HCT116 (cell line): Measurements from ENCODE around the gene LMTK3.

ENCODE experiments used
- CEBPB ChIP-seq: IDR thresholded peaks from 2 replicates; pipeline ENCODE4 v1.6.1; 2012; ENCODE audit warnings: low read depth
- EGR1 ChIP-seq: IDR thresholded peaks from 2 replicates; pipeline ENCODE4 v1.6.1; 2012; ENCODE audit warnings: low read depth
- EZH2phosphoT487 ChIP-seq: fragments of 200-600 bp; IDR thresholded peaks from 2 replicates; pipeline ENCODE4 v1.6.1; 2018; ENCODE audit warnings: antibody characterized with exemption, borderline replicate concordance
- JUND ChIP-seq: IDR thresholded peaks from 2 replicates; pipeline ENCODE4 v1.6.1; 2012
- POLR2A ChIP-seq: IDR thresholded peaks from 2 replicates; pipeline ENCODE4 v1.7.0; 2011; ENCODE audit warnings: borderline replicate concordance; ENCODE audit not compliant: insufficient read depth, insufficient read length; ENCODE audit errors: extremely low read depth
- RAD21 ChIP-seq: IDR thresholded peaks from 2 replicates; pipeline ENCODE4 v1.6.1; 2012; ENCODE audit warnings: low read depth, mild to moderate bottlenecking
- SIN3A ChIP-seq: IDR thresholded peaks from 2 replicates; pipeline ENCODE4 v1.6.1; 2012; ENCODE audit warnings: low read depth
- YY1 ChIP-seq: IDR thresholded peaks from 2 replicates; pipeline ENCODE4 v1.6.1; 2011; ENCODE audit warnings: low read length, low read depth, moderate library complexity, mild to moderate bottlenecking; ENCODE audit not compliant: insufficient replicate concordance; ENCODE audit errors: extremely low read depth
- TF ChIP-seq, protein P1 (sequence below): IDR thresholded peaks from 2 replicates; pipeline ENCODE4 v1.6.1; 2012
- TF ChIP-seq, protein P2 (sequence below), 3 experiments: fragments of 200-600 bp in 1 of 3; sonication (generic) in 1 of 3; IDR thresholded peaks in 2 of 3; conservative IDR thresholded peaks in 1 of 3; 2 replicates each; pipeline ENCODE4 v1.5.1; 2012 to 2017; ENCODE audit warnings: low read depth in 2 of 3, low read length in 2 of 3, antibody characterized with exemption in 1 of 3, borderline replicate concordance in 1 of 3, control low read depth in 1 of 3, mild to moderate bottlenecking in 1 of 3, mixed read lengths in 1 of 3, mixed run types in 1 of 3, moderate library complexity in 1 of 3; ENCODE audit not compliant: insufficient read depth in 1 of 3
- TF ChIP-seq, protein P3 (sequence below): IDR thresholded peaks from 2 replicates; pipeline ENCODE4 v1.6.1; 2012; ENCODE audit warnings: low read depth
- TF ChIP-seq, protein P4 (sequence below): IDR thresholded peaks from 2 replicates; pipeline ENCODE4 v1.6.1; 2011; ENCODE audit warnings: mild to moderate bottlenecking, low read length, moderate library complexity; ENCODE audit not compliant: insufficient replicate concordance; ENCODE audit errors: extremely low read depth

DNA sequence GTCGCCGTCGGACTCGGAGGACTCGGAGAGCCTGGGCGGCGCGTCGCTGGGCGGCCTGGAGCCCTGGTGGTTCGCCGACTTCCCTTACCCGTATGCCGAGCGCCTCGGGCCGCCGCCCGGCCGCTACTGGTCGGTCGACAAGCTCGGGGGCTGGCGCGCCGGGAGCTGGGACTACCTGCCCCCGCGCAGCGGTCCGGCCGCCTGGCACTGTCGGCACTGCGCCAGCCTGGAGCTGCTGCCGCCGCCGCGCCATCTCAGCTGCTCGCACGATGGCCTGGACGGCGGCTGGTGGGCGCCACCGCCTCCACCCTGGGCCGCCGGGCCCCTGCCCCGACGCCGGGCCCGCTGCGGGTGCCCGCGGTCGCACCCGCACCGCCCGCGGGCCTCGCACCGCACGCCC lies 68.4 kb downstream of the LMTK3 start:
- TF ChIP-seq RAD21 (no peak), POLR2A (no peak), JUND (no peak), CEBPB (no peak), EZH2phosphoT487 (no peak), EGR1 (no peak), SIN3A (no peak), YY1 (no peak)
- TF ChIP-seq, protein P1, sequence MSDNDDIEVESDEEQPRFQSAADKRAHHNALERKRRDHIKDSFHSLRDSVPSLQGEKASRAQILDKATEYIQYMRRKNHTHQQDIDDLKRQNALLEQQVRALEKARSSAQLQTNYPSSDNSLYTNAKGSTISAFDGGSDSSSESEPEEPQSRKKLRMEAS: no peak
- TF ChIP-seq, protein P2, sequence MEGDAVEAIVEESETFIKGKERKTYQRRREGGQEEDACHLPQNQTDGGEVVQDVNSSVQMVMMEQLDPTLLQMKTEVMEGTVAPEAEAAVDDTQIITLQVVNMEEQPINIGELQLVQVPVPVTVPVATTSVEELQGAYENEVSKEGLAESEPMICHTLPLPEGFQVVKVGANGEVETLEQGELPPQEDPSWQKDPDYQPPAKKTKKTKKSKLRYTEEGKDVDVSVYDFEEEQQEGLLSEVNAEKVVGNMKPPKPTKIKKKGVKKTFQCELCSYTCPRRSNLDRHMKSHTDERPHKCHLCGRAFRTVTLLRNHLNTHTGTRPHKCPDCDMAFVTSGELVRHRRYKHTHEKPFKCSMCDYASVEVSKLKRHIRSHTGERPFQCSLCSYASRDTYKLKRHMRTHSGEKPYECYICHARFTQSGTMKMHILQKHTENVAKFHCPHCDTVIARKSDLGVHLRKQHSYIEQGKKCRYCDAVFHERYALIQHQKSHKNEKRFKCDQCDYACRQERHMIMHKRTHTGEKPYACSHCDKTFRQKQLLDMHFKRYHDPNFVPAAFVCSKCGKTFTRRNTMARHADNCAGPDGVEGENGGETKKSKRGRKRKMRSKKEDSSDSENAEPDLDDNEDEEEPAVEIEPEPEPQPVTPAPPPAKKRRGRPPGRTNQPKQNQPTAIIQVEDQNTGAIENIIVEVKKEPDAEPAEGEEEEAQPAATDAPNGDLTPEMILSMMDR (IDR thresholded peaks at IDR 0.05 in 2 of 3, conservative IDR thresholded peaks at IDR 0.05 in 1 of 3; ENCODE audit: borderline replicate concordance in 1 of 3, insufficient read depth in 1 of 3, low read depth in 2 of 3, low read length in 2 of 3): no peak
- TF ChIP-seq, protein P3, sequence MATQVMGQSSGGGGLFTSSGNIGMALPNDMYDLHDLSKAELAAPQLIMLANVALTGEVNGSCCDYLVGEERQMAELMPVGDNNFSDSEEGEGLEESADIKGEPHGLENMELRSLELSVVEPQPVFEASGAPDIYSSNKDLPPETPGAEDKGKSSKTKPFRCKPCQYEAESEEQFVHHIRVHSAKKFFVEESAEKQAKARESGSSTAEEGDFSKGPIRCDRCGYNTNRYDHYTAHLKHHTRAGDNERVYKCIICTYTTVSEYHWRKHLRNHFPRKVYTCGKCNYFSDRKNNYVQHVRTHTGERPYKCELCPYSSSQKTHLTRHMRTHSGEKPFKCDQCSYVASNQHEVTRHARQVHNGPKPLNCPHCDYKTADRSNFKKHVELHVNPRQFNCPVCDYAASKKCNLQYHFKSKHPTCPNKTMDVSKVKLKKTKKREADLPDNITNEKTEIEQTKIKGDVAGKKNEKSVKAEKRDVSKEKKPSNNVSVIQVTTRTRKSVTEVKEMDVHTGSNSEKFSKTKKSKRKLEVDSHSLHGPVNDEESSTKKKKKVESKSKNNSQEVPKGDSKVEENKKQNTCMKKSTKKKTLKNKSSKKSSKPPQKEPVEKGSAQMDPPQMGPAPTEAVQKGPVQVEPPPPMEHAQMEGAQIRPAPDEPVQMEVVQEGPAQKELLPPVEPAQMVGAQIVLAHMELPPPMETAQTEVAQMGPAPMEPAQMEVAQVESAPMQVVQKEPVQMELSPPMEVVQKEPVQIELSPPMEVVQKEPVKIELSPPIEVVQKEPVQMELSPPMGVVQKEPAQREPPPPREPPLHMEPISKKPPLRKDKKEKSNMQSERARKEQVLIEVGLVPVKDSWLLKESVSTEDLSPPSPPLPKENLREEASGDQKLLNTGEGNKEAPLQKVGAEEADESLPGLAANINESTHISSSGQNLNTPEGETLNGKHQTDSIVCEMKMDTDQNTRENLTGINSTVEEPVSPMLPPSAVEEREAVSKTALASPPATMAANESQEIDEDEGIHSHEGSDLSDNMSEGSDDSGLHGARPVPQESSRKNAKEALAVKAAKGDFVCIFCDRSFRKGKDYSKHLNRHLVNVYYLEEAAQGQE: no peak
- TF ChIP-seq, protein P4, sequence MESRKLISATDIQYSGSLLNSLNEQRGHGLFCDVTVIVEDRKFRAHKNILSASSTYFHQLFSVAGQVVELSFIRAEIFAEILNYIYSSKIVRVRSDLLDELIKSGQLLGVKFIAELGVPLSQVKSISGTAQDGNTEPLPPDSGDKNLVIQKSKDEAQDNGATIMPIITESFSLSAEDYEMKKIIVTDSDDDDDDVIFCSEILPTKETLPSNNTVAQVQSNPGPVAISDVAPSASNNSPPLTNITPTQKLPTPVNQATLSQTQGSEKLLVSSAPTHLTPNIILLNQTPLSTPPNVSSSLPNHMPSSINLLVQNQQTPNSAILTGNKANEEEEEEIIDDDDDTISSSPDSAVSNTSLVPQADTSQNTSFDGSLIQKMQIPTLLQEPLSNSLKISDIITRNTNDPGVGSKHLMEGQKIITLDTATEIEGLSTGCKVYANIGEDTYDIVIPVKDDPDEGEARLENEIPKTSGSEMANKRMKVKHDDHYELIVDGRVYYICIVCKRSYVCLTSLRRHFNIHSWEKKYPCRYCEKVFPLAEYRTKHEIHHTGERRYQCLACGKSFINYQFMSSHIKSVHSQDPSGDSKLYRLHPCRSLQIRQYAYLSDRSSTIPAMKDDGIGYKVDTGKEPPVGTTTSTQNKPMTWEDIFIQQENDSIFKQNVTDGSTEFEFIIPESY: no peak
